T47D (cell line): ENCODE data around the gene APOL5.
"Not testable (repeated sequence)": the region's sequence is repeated elsewhere in the genome, so short reads cannot be mapped to it uniquely, and the experiment has no call there.

Experiments
- DNase-seq, 2 experiments: peaks; one replicate each; pipeline versions ENCODE4 v3.0.0 to v3.0.0-alpha.2; 2011 to 2012; ENCODE audit warnings: low read depth in 1 of 2, low spot score in 1 of 2
- JUND ChIP-seq: IDR thresholded peaks from 2 replicates; pipeline ENCODE4 v1.6.1; 2012; ENCODE audit warnings: low read depth
- in situ Hi-C: cut with HindIII; loops from 2 replicates; pipeline ENCODE4 v1.10.0; 2016; ENCODE audit warnings: low sequenced_read_pairs, low pct_unique_long_range_greater_than_20kb

APOL5 gene

GRCh38 chr22:35688913-35689675 is 28.6 kb upstream of the APOL5 start:
- in situ Hi-C loops, result no loop called here
- no peak for DNase-seq
- no peak for TF ChIP-seq JUND

- in situ Hi-C loops, result no loop called here
- no peak for TF ChIP-seq JUND
- DNase-seq, result no peak
Observed at GRCh38 chr22:35690001-35690400, 27.7 kb upstream of the APOL5 start.

- TF ChIP-seq JUND, result no peak
- no peak for DNase-seq
- in situ Hi-C loops, result no loop called here
Observed at GRCh38 chr22:35695202-35695601, 22.5 kb upstream of the APOL5 start.

GRCh38 chr22:35697142-35697541 is 20.5 kb upstream of the APOL5 start:
- no peak for DNase-seq
- in situ Hi-C loops, result no loop called here
- TF ChIP-seq JUND, result no peak

GRCh38 chr22:35699852-35700251 is 17.8 kb upstream of the APOL5 start:
- DNase-seq, in situ Hi-C loops: not testable (repeated sequence)

GRCh38 chr22:35703861-35704584 is 13.6 kb upstream of the APOL5 start:
- in situ Hi-C loops, result no loop called here
- no peak for TF ChIP-seq JUND
- no peak for DNase-seq

GRCh38 chr22:35705141-35705540 is 12.5 kb upstream of the APOL5 start:
- TF ChIP-seq JUND, result no peak
- in situ Hi-C loops, result no loop called here
- no peak for DNase-seq

- in situ Hi-C loops, result no loop called here
- DNase-seq, result no peak
- TF ChIP-seq JUND, result no peak
Observed at GRCh38 chr22:35708453-35708852, 9.2 kb upstream of the APOL5 start.

- no peak for DNase-seq
- no peak for TF ChIP-seq JUND
- in situ Hi-C loops, result no loop called here
Observed at GRCh38 chr22:35708917-35709316, 8.8 kb upstream of the APOL5 start.

- in situ Hi-C loops, result no loop called here
- no peak for TF ChIP-seq JUND
- no peak for DNase-seq
Observed at GRCh38 chr22:35711336-35711735, 6.3 kb upstream of the APOL5 start.

- DNase-seq, result peak in 1 of 2 experiments; percentile 23
- no peak for TF ChIP-seq JUND
- in situ Hi-C loops, result no loop called here
Observed at GRCh38 chr22:35712672-35713071, 5.0 kb upstream of the APOL5 start.

- no peak for TF ChIP-seq JUND
- DNase-seq, result no peak
- in situ Hi-C loops, result no loop called here
Observed at GRCh38 chr22:35719212-35719875, 1.7 kb downstream of the APOL5 start.

- no peak for TF ChIP-seq JUND
- DNase-seq, result no peak
- in situ Hi-C loops, result no loop called here
Observed at GRCh38 chr22:35721960-35722359, 4.3 kb downstream of the APOL5 start.

GRCh38 chr22:35725521-35725920 is 7.8 kb downstream of the APOL5 start:
- TF ChIP-seq JUND, result no peak
- no peak for DNase-seq
- in situ Hi-C loops, result no loop called here
